K562 (cell line): ENCODE data around the gene SERINC5. TPM values are rescaled to one million over a fixed set of nuclear protein-coding genes. Genes with fewer than 3 reads are reported as not detected.

Source experiments
- ATAC-seq: fragments of 200-7000 bp; cut with Tn5 transposase; 3 replicates; pipeline ENCODE4 v1.9.1; 2020; ENCODE audit warnings: moderate library complexity
- BruUV-seq: library from RNA; stranded (reverse); fragments of 400-500 nt; replicated peaks from 2 replicates; lab custom pipeline; 2021; lab: Mats Ljungman, UMichigan
- CTCF ChIA-PET: fragments of 300-600 bp; formaldehyde crosslinking; extraction: SDS; loops from one replicate; lab custom pipeline; 2021; ENCODE audit warnings: low intra/inter-chr PET ratio; lab: Yijun Ruan, JAX
- POLR2A ChIA-PET: fragments of 300-600, 350-650 bp; sonication (Branson Sonifier 250); formaldehyde crosslinking; extraction: SDS; loops from one replicate; lab custom pipeline; 2021; ENCODE audit warnings: antibody characterized with exemption, inconsistent platforms; lab: Yijun Ruan, JAX
- DNase-seq, 4 experiments: peaks; one replicate each; pipeline versions ENCODE4 v3.0.0 to v3.0.0-alpha.2; 2011 to 2018; ENCODE audit warnings: low spot score in 3 of 4, mixed read lengths in 3 of 4; ENCODE audit errors: extremely low read depth in 1 of 4
- FAIRE-seq: peaks from 2 replicates; lab custom pipeline; 2011; peaks lifted over from hg19 to GRCh38; lab: Jason Lieb, UNC
- H2AFZ ChIP-seq: 2 replicates; pipeline ENCODE4 v1.6.0; 2011; ENCODE audit warnings: low read depth, low read length, control low read depth, inconsistent platforms
- H3K27ac ChIP-seq: fragments of 200-600 bp; 3 replicates; pipeline ENCODE4 v1.8.0; 2011; ENCODE audit warnings: low read depth, mild to moderate bottlenecking, control low read depth, inconsistent platforms, low read length, moderate library complexity, mixed read lengths; ENCODE audit errors: extremely low read depth
- H3K27me3 ChIP-seq, 2 experiments: fragments of 300-600 bp in 1 of 2; 2 replicates in 1 of 2; 3 replicates in 1 of 2; pipeline versions ENCODE4 v1.6.0 to v1.8.0; 2011; ENCODE audit warnings: inconsistent platforms in 2 of 2, low read length in 2 of 2, mild to moderate bottlenecking in 1 of 2, mixed read lengths in 1 of 2, moderate library complexity in 1 of 2; ENCODE audit not compliant: control insufficient read depth in 2 of 2, insufficient read depth in 2 of 2
- H3K36me3 ChIP-seq: fragments of 300-600 bp; 3 replicates; pipeline ENCODE4 v1.8.0; 2011; ENCODE audit warnings: mild to moderate bottlenecking, low read length, inconsistent platforms; ENCODE audit not compliant: control insufficient read depth, insufficient read depth
- H3K4me1 ChIP-seq, 2 experiments: fragments of 200-600 bp in 1 of 2; replicated peaks in 1 of 2; 2 replicates in 1 of 2; 3 replicates in 1 of 2; pipeline versions ENCODE4 v1.5.1 to v1.8.0; 2011; ENCODE audit warnings: inconsistent platforms in 2 of 2, low read length in 2 of 2, mild to moderate bottlenecking in 1 of 2, mixed read lengths in 1 of 2, moderate library complexity in 1 of 2; ENCODE audit not compliant: control insufficient read depth in 2 of 2, insufficient read depth in 2 of 2
- H3K4me2 ChIP-seq: 2 replicates; pipeline ENCODE4 v1.6.1; 2011; ENCODE audit warnings: low read length, control low read depth, inconsistent platforms, mixed read lengths; ENCODE audit not compliant: insufficient read depth
- H3K4me3 ChIP-seq: fragments of 200-600 bp; sonication (generic), shearing (Covaris generic); 2 replicates; pipeline ENCODE4 v1.5.1; 2016; ENCODE audit warnings: control low read depth, inconsistent platforms
- H3K79me2 ChIP-seq: fragments of 200-600 bp; 3 replicates; pipeline ENCODE4 v1.8.0; 2011; ENCODE audit warnings: low read length, inconsistent platforms; ENCODE audit not compliant: control insufficient read depth, insufficient read depth
- H3K9ac ChIP-seq, 2 experiments: 2 replicates each; pipeline versions ENCODE4 v1.6.0 to v1.6.1; 2011; ENCODE audit warnings: low read depth in 2 of 2, low read length in 2 of 2, control low read depth in 1 of 2, inconsistent platforms in 1 of 2, mild to moderate bottlenecking in 1 of 2, mixed read lengths in 1 of 2; ENCODE audit not compliant: insufficient read depth in 1 of 2
- H3K9me1 ChIP-seq: one replicate; pipeline ENCODE4 v1.6.0; 2011; ENCODE audit warnings: inconsistent platforms, mild to moderate bottlenecking, low read length, moderate library complexity; ENCODE audit not compliant: control insufficient read depth, insufficient read depth
- H3K9me3 ChIP-seq: replicated peaks from 2 replicates; pipeline ENCODE4 v1.5.1; 2011; ENCODE audit warnings: low read depth, low read length, inconsistent platforms; ENCODE audit not compliant: control insufficient read depth, insufficient read depth
- H4K20me1 ChIP-seq: replicated peaks from 2 replicates; pipeline ENCODE4 v1.6.1; 2011; ENCODE audit warnings: low read length, inconsistent platforms, mixed read lengths; ENCODE audit not compliant: control insufficient read depth, insufficient read depth
- CEBPG ChIP-seq, 3 experiments: fragments of 200-800 bp in 1 of 3; sonication (Bioruptor generic) in 1 of 3; sonication (generic) in 1 of 3; formaldehyde crosslinking in 1 of 3; IDR thresholded peaks in 2 of 3; conservative IDR thresholded peaks in 1 of 3; 2 replicates each; pipeline versions ENCODE4 v1.6.1 to v1.8.0; 2016 to 2022; ENCODE audit warnings: missing compliant biosample characterization in 2 of 3, missing genetic modification characterization in 2 of 3, mild to moderate bottlenecking in 1 of 3, missing genetic modification reagents in 1 of 3
- SREBF1 ChIP-seq: fragments of 150-350 bp; IDR thresholded peaks from 2 replicates; pipeline ENCODE4 v1.6.1; 2014; ENCODE audit warnings: antibody characterized with exemption, low read depth, low read length, borderline replicate concordance
- XRCC3 ChIP-seq: fragments of 450-650 bp; IDR thresholded peaks from 2 replicates; pipeline ENCODE4 v1.6.1; 2017; ENCODE audit warnings: mild to moderate bottlenecking, moderate library complexity
- ZNF764 ChIP-seq: fragments of 250-450 bp; sonication (Bioruptor Pico); IDR thresholded peaks from 2 replicates; pipeline ENCODE4 v1.4.0; 2020; ENCODE audit warnings: low read depth, mild to moderate bottlenecking, moderate library complexity
- WGBS: fragments of 100-300 bp; shearing (Covaris generic); methylation state at CpG from one replicate; pipeline ENCODE4 v1.1.6; 2016; ENCODE audit warnings: low coverage, mixed read lengths; ENCODE audit not compliant: insufficient coverage; ENCODE audit errors: missing lambda C conversion rate; 5-methylcytosine and 5-hydroxymethylcytosine counted together
- in situ Hi-C: fragments of 300-500 bp; cut with MboI; formaldehyde crosslinking; loops from 4 replicates; pipeline ENCODE4 v1.15.0; 2018; ENCODE audit warnings: inconsistent platforms, mixed read lengths
- intact Hi-C: fragments of 100-400 bp; cut with micrococcal nuclease; formaldehyde crosslinking; loops from 2 replicates; pipeline ENCODE4 v1.14.2; 2022
- polyA plus RNA-seq, 8 experiments: library from polyadenylated mRNA; depleted of rRNA in 4 of 8; stranded (reverse) in 5 of 8; unstranded in 3 of 8; fragments of >200 nt; fragmentation: Nextera tagmentation in 2 of 8; fragmentation: Illumina TruSeq in 1 of 8; extraction: Ambion mirVana in 2 of 8; extraction: Trizol in 1 of 8; gene quantifications; 2 replicates each; pipeline versions ENCODE4 v1.2.1 to v1.2.3, GENCODE V29; 2011 to 2014; ENCODE audit warnings: inconsistent platforms in 1 of 8, missing spikeins in 1 of 8
- total RNA-seq, 7 experiments: library from RNA; depleted of rRNA in 6 of 7; stranded (reverse); fragments of >200 nt in 6 of 7; fragmentation: Illumina TruSeq in 2 of 7; extraction: Trizol in 2 of 7; gene quantifications; 2 replicates each; pipeline versions ENCODE4 v1.2.1 to v1.2.3, GENCODE V29; 2011 to 2021; ENCODE audit warnings: low replicate concordance in 1 of 7
- TF ChIP-seq, protein P1 (sequence below), 2 experiments: fragments of 450-650 bp; IDR thresholded peaks; 2 replicates each; pipeline ENCODE4 v1.6.1; 2016; ENCODE audit warnings: mild to moderate bottlenecking in 2 of 2, borderline replicate concordance in 1 of 2, low read depth in 1 of 2, moderate library complexity in 1 of 2
- TF ChIP-seq, protein P2 (sequence below): IDR thresholded peaks from 3 replicates; pipeline ENCODE4 v1.6.1; 2011; ENCODE audit warnings: borderline replicate concordance, mild to moderate bottlenecking; ENCODE audit not compliant: insufficient read length, insufficient read depth
- TF ChIP-seq, protein P3 (sequence below): fragments of 450-650 bp; formaldehyde crosslinking; IDR thresholded peaks from 2 replicates; pipeline ENCODE4 v1.4.0; 2020; ENCODE audit warnings: mild to moderate bottlenecking
- TF ChIP-seq, protein P4 (sequence below), 3 experiments: IDR thresholded peaks in 2 of 3; conservative IDR thresholded peaks in 1 of 3; 2 replicates each; pipeline ENCODE4 v1.5.1; 2011 to 2012; ENCODE audit warnings: low read length in 3 of 3, mild to moderate bottlenecking in 3 of 3, control low read depth in 2 of 3, improper control_type of control experiment in 1 of 3, inconsistent platforms in 1 of 3, low read depth in 1 of 3, mixed read lengths in 1 of 3, moderate library complexity in 1 of 3; ENCODE audit not compliant: insufficient read depth in 2 of 3

Gene SERINC5
- total and polyA plus RNA-seq, 9 of the 15 experiments (the other 6 are each of a cell fraction or from before 2014, with no cell fraction given), result 1.4 to 7.9 (median 3.7) TPM

DNA sequence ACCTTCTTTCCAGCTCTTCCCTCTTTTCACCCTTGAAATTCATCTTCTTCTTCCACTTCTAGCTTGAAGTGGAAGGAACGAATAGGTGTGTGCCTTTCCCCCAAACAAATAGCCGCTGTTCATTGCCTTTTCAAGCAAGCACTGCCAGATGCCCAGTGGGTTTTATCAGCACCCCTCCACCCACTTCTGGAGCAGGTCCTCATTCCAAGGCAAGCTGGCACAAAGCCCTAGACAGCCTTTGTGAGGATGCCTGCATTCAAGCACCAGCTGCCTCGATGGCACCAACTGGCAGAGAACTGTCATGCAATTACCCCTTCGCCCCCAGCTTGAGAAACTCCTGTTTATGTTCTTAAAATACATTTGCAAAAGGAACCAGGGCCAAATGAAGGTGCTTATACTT lies 36.5 kb downstream of the SERINC5 start:
- ATAC-seq (no peak), DNase-seq (no peak), FAIRE-seq (no peak)
- Histone ChIP-seq H3K36me3 (no peaks in the 10 kb centered on the region), H4K20me1 (peaks cover 3% of the 10 kb centered on the region; the same call in 1 of the 2 replicates), H3K27me3 (no peaks in the 10 kb centered on the region), H3K79me2 (no peaks in the 10 kb centered on the region), H3K9me3 (no peaks in the 10 kb centered on the region), H3K4me1 (no peaks in the 10 kb centered on the region; a peak in 2 of 5 replicates), H3K4me3 (no peak overlapping the region), H3K9ac (no peak overlapping the region), H3K27ac (no peak overlapping the region), H3K9me1 (no peaks in the 10 kb centered on the region), H3K4me2 (no peak overlapping the region), H2AFZ (no peak overlapping the region)
- in situ Hi-C loops, result no loop called here
- WGBS, result 58% methylated on average over 4 of the region's 4 CpGs
- no TSS peak for BruUV-seq
- CTCF ChIA-PET, result no interaction called here
- intact Hi-C loops, result no loop called here
- POLR2A ChIA-PET, result interaction anchor here (0.9 kb wide), 1 partner anchor 26 kb away, joined by 4 read pairs; no protein-coding TSS in a partner anchor
- TF ChIP-seq, protein P1, sequence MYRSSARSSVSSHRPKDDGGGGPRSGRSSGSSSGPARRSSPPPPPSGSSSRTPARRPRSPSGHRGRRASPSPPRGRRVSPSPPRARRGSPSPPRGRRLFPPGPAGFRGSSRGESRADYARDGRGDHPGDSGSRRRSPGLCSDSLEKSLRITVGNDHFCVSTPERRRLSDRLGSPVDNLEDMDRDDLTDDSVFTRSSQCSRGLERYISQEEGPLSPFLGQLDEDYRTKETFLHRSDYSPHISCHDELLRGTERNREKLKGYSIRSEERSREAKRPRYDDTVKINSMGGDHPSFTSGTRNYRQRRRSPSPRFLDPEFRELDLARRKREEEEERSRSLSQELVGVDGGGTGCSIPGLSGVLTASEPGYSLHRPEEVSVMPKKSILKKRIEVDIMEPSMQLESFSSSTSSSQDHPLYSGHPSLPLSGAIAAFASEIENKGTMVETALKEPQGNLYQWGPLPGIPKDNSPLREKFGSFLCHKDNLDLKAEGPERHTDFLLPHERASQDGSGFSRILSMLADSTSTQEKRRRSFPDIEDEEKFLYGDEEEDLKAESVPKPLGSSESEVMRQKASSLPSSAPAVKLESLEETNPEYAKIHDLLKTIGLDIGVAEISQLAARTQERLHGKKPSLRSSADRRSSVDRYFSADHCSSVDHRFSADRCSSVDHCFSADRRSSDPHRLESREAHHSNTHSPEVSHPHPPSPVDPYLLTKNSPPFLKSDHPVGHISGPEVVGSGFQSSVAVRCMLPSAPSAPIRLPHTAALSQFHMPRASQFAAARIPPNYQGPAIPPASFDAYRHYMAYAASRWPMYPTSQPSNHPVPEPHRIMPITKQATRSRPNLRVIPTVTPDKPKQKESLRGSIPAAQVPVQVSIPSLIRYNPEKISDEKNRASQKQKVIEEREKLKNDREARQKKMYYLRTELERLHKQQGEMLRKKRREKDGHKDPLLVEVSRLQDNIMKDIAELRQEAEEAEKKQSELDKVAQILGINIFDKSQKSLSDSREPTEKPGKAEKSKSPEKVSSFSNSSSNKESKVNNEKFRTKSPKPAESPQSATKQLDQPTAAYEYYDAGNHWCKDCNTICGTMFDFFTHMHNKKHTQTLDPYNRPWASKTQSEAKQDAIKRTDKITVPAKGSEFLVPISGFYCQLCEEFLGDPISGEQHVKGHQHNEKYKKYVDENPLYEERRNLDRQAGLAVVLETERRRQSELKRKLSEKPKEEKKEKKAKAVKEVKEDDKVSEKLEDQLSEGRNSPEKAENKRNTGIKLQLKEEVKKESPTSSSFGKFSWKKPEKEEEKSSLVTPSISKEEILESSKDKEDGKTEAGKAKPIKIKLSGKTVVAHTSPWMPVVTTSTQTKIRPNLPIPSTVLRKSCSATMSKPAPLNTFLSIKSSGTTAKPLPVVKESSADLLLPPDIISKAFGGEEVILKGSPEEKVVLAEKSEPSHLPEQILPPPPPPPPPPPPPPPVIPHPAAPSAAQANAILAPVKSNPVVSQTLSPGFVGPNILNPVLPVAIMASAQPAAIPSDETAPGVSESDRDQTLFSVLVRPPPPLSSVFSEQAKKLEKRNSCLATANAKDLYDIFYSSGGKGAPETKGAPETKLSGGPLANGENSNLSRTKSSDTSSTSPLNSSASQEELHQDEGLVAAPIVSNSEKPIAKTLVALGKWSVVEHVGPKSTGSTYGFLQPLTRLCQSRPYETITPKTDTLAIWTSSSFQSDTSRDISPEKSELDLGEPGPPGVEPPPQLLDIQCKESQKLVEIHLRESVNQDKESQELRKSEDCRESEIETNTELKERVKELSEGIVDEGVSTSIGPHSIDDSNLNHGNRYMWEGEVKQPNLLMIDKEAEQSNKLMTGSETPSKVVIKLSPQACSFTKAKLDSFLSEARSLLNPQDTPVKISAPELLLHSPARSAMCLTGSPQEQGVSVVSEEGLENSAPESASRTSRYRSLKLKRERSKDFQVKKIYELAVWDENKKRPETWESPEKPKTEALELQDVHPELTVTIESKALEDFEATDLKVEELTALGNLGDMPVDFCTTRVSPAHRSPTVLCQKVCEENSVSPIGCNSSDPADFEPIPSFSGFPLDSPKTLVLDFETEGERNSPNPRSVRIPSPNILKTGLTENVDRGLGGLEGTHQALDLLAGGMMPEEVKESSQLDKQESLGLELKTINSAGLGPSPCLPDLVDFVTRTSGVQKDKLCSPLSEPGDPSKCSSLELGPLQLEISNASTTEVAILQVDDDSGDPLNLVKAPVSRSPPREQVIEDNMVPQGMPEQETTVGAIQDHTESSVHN (IDR thresholded peaks at IDR 0.05; ENCODE audit: borderline replicate concordance in 1 of 2, low read depth in 1 of 2), result no peak
- TF ChIP-seq CEBPG (CRISPR knock-in tag; IDR thresholded peaks at IDR 0.05), result no peak
- TF ChIP-seq CEBPG (tag; conservative IDR thresholded peaks at IDR 0.05 in 1 of 2, IDR thresholded peaks at IDR 0.05 in 1 of 2), result no peak
- TF ChIP-seq, protein P2, sequence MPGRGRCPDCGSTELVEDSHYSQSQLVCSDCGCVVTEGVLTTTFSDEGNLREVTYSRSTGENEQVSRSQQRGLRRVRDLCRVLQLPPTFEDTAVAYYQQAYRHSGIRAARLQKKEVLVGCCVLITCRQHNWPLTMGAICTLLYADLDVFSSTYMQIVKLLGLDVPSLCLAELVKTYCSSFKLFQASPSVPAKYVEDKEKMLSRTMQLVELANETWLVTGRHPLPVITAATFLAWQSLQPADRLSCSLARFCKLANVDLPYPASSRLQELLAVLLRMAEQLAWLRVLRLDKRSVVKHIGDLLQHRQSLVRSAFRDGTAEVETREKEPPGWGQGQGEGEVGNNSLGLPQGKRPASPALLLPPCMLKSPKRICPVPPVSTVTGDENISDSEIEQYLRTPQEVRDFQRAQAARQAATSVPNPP, result no peak
- TF ChIP-seq, protein P3, sequence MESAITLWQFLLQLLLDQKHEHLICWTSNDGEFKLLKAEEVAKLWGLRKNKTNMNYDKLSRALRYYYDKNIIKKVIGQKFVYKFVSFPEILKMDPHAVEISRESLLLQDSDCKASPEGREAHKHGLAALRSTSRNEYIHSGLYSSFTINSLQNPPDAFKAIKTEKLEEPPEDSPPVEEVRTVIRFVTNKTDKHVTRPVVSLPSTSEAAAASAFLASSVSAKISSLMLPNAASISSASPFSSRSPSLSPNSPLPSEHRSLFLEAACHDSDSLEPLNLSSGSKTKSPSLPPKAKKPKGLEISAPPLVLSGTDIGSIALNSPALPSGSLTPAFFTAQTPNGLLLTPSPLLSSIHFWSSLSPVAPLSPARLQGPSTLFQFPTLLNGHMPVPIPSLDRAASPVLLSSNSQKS, result no peak
- TF ChIP-seq ZNF764, result no peak
- TF ChIP-seq, protein P4, sequence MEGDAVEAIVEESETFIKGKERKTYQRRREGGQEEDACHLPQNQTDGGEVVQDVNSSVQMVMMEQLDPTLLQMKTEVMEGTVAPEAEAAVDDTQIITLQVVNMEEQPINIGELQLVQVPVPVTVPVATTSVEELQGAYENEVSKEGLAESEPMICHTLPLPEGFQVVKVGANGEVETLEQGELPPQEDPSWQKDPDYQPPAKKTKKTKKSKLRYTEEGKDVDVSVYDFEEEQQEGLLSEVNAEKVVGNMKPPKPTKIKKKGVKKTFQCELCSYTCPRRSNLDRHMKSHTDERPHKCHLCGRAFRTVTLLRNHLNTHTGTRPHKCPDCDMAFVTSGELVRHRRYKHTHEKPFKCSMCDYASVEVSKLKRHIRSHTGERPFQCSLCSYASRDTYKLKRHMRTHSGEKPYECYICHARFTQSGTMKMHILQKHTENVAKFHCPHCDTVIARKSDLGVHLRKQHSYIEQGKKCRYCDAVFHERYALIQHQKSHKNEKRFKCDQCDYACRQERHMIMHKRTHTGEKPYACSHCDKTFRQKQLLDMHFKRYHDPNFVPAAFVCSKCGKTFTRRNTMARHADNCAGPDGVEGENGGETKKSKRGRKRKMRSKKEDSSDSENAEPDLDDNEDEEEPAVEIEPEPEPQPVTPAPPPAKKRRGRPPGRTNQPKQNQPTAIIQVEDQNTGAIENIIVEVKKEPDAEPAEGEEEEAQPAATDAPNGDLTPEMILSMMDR (IDR thresholded peaks at IDR 0.05 in 2 of 3, conservative IDR thresholded peaks at IDR 0.05 in 1 of 3; ENCODE audit: insufficient read depth in 2 of 3, low read depth in 1 of 3, low read length in 3 of 3), result no peak
- no peak for TF ChIP-seq SREBF1
- no peak for TF ChIP-seq XRCC3
